MCF 10A (cell line): ENCODE measurements around the gene PPP1R37. TPM values are rescaled to one million over a fixed set of nuclear protein-coding genes. Genes with fewer than 3 reads are reported as not detected.

Source experiments
- BruUV-seq: library from RNA; stranded (reverse); fragments of 400-500 nt; replicated peaks from 2 replicates; lab custom pipeline; 2021; lab: Mats Ljungman, UMichigan
- CTCF ChIA-PET: fragments of 300-600 bp; sonication (Branson Sonifier 250); formaldehyde crosslinking; extraction: SDS; loops from one replicate; lab custom pipeline; 2021; ENCODE audit warnings: antibody characterized with exemption, inconsistent platforms; lab: Yijun Ruan, JAX
- POLR2A ChIA-PET: fragments of 300-600, 350-650 bp; sonication (Branson Sonifier 250); formaldehyde crosslinking; extraction: SDS; loops from one replicate; lab custom pipeline; 2020; ENCODE audit warnings: antibody characterized with exemption, inconsistent platforms; lab: Yijun Ruan, JAX
- DNase-seq: peaks from one replicate; pipeline ENCODE4 v3.0.0-alpha.2; 2018; ENCODE audit not compliant: unreplicated experiment
- H3K27ac Mint-ChIP-seq: one replicate; pipeline ENCODE4 v1.8.0; 2022; ENCODE audit warnings: mild to moderate bottlenecking, low read depth, mixed read lengths; ENCODE audit not compliant: unreplicated experiment
- H3K27me3 Mint-ChIP-seq: one replicate; pipeline ENCODE4 v1.8.0; 2022; ENCODE audit warnings: mixed read lengths; ENCODE audit not compliant: insufficient read depth, unreplicated experiment
- H3K36me3 Mint-ChIP-seq: one replicate; pipeline ENCODE4 v1.8.0; 2022; ENCODE audit warnings: mild to moderate bottlenecking, moderate library complexity, mixed read lengths; ENCODE audit not compliant: insufficient read depth, unreplicated experiment
- H3K4me1 Mint-ChIP-seq: one replicate; pipeline ENCODE4 v1.8.0; 2022; ENCODE audit warnings: mixed read lengths; ENCODE audit not compliant: insufficient read depth, unreplicated experiment
- H3K4me3 Mint-ChIP-seq: one replicate; pipeline ENCODE4 v1.8.0; 2022; ENCODE audit warnings: mild to moderate bottlenecking, moderate library complexity, mixed read lengths; ENCODE audit not compliant: unreplicated experiment
- H3K9me3 Mint-ChIP-seq: one replicate; pipeline ENCODE4 v1.8.0; 2022; ENCODE audit warnings: mixed read lengths; ENCODE audit not compliant: unreplicated experiment
- CTCF ChIP-seq: fragments of 200-600 bp; IDR thresholded peaks from one replicate; pipeline ENCODE4 v1.8.0; 2022; ENCODE audit warnings: antibody characterized with exemption, mild to moderate bottlenecking; ENCODE audit not compliant: unreplicated experiment
- intact Hi-C: fragments of 100-400 bp; cut with micrococcal nuclease; formaldehyde crosslinking; loops from 2 replicates; pipeline ENCODE4 v1.14.1; 2022
- total RNA-seq: library from RNA; stranded (reverse); gene quantifications from 2 replicates; pipeline ENCODE4 v1.2.3, GENCODE V29; 2022

The PPP1R37 gene
- total RNA-seq, 1 experiment from 2014 or later, result 22.0 TPM

DNA sequence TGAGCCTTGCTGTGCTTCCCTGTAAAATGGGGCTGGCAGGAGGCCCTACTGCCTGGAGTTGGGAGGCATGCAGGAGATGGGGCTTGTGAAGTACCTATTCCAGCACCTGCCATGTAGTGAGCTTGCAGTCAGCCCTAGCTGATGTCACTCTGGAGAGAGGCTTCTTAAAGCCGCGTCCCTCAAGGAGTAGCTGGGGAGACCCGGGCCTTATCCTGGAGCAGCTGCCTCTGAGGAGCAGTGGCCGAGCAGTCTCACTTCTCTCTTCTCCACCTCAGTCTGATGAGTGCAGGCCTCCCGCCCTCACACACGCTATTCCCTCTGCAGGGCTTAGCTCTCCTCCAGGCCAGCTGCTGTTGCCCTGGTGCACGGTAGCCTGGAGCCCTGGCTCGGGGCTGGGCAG is 36.1 kb upstream of the PPP1R37 start:
- Mint-ChIP-seq H3K4me3 (no peak overlapping the region), H3K9me3 (no peaks in the 10 kb centered on the region), H3K27ac (no peak overlapping the region), H3K36me3 (peaks cover 78% of the 10 kb centered on the region), H3K27me3 (no peaks in the 10 kb centered on the region), H3K4me1 (peaks cover 16% of the 10 kb centered on the region)
- DNase-seq, result no peak
- ChIA-PET CTCF (interaction anchor here (0.7 to 1.5 kb wide), 4 partner anchors 9 to 76 kb away, joined by 3 to 5 read pairs (median 4); no protein-coding TSS in a partner anchor), POLR2A (interaction anchor here (1.2 kb wide), 1 partner anchor 18 kb away, joined by 8 read pairs; the partner anchor contains the start of gene CLASRP)
- intact Hi-C loops, result loop anchor here (5.0 kb wide), 1 partner anchor 470 kb away; no protein-coding TSS in a partner anchor
- no TSS peak for BruUV-seq
- TF ChIP-seq CTCF, result no peak

DNA sequence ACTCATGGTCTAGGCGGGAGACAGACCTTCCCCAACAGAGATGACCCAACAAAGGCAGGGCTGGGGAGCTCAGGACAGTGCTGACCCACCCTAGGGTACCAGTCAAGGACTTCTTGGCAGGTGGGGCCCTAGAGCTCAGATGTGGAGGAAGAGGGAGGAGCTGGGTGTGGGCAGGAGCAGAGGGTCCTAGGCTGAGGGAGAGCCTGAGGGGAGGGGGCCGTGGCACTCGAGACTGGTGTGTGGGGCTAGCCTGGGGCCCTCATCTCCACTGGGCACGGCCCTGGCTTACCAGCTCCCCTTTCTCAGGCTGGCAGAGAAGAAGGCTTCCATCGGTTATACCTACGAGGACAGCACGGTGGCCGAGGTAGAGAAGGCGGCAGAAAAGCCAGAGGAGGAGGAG is 35.5 kb upstream of the PPP1R37 start:
- DNase-seq, result no peak
- no peak for TF ChIP-seq CTCF
- Mint-ChIP-seq H3K9me3 (no peaks in the 10 kb centered on the region), H3K27ac (no peak overlapping the region), H3K36me3 (peaks cover 78% of the 10 kb centered on the region), H3K4me1 (peaks cover 11% of the 10 kb centered on the region), H3K4me3 (no peak overlapping the region), H3K27me3 (no peaks in the 10 kb centered on the region)
- BruUV-seq, result no TSS peak
- intact Hi-C loops, result loop anchor here (5.0 kb wide), 1 partner anchor 470 kb away; no protein-coding TSS in a partner anchor
- ChIA-PET POLR2A (interaction anchor here (1.2 kb wide), 1 partner anchor 18 kb away, joined by 8 read pairs; the partner anchor contains the start of gene CLASRP), CTCF (interaction anchor here (0.6 to 1.5 kb wide), 5 partner anchors 8 to 132 kb away, joined by 3 to 5 read pairs (median 3); no protein-coding TSS in a partner anchor)

DNA sequence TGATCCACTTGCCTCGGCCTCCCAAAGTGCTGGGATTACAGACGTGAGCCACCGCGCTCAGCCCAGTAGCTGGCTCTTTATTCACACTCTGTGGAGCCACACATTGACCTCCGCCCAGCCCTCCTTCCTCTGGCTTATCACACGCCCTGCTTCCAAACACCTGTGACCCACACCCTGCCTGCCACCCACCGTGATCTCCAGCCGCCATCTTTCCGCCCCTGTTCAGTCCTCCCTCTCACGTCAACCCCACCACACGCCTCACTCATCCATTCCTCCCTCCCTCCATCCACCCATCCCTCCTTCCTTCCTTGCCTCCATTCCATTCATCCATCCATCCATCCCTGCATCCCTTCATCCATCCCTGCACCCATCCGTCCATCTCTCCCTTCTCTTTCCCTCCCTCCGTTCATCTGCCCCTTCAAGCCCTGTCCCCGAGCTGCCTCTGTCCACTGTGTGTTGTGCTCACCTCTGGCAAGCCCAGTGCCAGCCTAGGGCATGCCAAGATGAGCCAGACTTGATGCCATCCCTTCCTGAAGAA is 34.3 kb upstream of the PPP1R37 start:
- Mint-ChIP-seq H3K4me1 (peaks cover 11% of the 10 kb centered on the region), H3K4me3 (no peak overlapping the region), H3K27ac (no peak overlapping the region), H3K9me3 (no peaks in the 10 kb centered on the region), H3K27me3 (no peaks in the 10 kb centered on the region), H3K36me3 (peaks cover 78% of the 10 kb centered on the region)
- TF ChIP-seq CTCF, result no peak
- no peak for DNase-seq
- intact Hi-C loops, result loop anchor here (1.0 to 5.0 kb wide), 2 partner anchors 41 to 471 kb away; no protein-coding TSS in a partner anchor
- ChIA-PET POLR2A (interaction anchor here (0.8 kb wide), 1 partner anchor 119 kb away, joined by 5 read pairs; the partner anchor contains the start of gene TRAPPC6A), CTCF (interaction anchor here (0.6 to 2.5 kb wide), 11 partner anchors 11 to 695 kb away, joined by 3 to 13 read pairs (median 4); partner anchors contain the start of gene ZNF296)
- no TSS peak for BruUV-seq

GRCh38 chr19:45059258-45059965 is 33.6 kb upstream of the PPP1R37 start:
- peaks cover 78% of the 10 kb centered on the region for H3K36me3 Mint-ChIP-seq
- DNase-seq, result peak; percentile 87
- ChIA-PET POLR2A (interaction anchor here (0.8 kb wide), 1 partner anchor 119 kb away, joined by 5 read pairs; the partner anchor contains the start of gene TRAPPC6A), CTCF (interaction anchor here (0.5 to 2.5 kb wide), 29 partner anchors 9 to 362 kb away, joined by 3 to 24 read pairs (median 5); partner anchors contain the start of genes CLASRP and ZNF296)
- BruUV-seq, result no TSS peak
- TF ChIP-seq CTCF, result peak; percentile 90
- no peaks in the 10 kb centered on the region for H3K27me3 Mint-ChIP-seq
- no peak overlapping the region for H3K4me3 Mint-ChIP-seq
- H3K9me3 Mint-ChIP-seq, result no peaks in the 10 kb centered on the region
- peaks cover 11% of the 10 kb centered on the region for H3K4me1 Mint-ChIP-seq
- intact Hi-C loops, result loop anchor here (1.0 to 5.0 kb wide), 2 partner anchors 42 to 472 kb away; no protein-coding TSS in a partner anchor
- H3K27ac Mint-ChIP-seq, result no peak overlapping the region
